Measurements from ENCODE around the gene ERN2.
A peak's percentile ranks its signal among the peaks of the same experiment; 100 is the strongest.

ERN2 gene

GRCh38 chr16:23694265-23694643 is 18.8 kb downstream of the ERN2 start:
- no peak overlapping the region for H3K4me3 ChIP-seq (ENCODE audit: low read length)
- no peak for TF ChIP-seq CTCF (conservative IDR thresholded peaks at IDR 0.05; ENCODE audit: low read length)
- DNase-seq (ENCODE audit: low read depth), result no peak

GRCh38 chr16:23692190-23692837 is 20.7 kb downstream of the ERN2 start:
- DNase-seq (ENCODE audit: low read depth), result no peak
- H3K4me3 ChIP-seq (ENCODE audit: low read length), result no peak overlapping the region
- TF ChIP-seq CTCF (conservative IDR thresholded peaks at IDR 0.05; ENCODE audit: low read length), result no peak

- peak; percentile 52 for DNase-seq (ENCODE audit: low read depth)
- no peak overlapping the region for H3K4me3 ChIP-seq (ENCODE audit: low read length)
- no peak for TF ChIP-seq CTCF (conservative IDR thresholded peaks at IDR 0.05; ENCODE audit: low read length)
Observed at GRCh38 chr16:23691483-23692189, 21.4 kb downstream of the ERN2 start.

GRCh38 chr16:23690771-23691482 is 22.1 kb downstream of the ERN2 start:
- no peak overlapping the region for H3K4me3 ChIP-seq (ENCODE audit: low read length)
- no peak for TF ChIP-seq CTCF (conservative IDR thresholded peaks at IDR 0.05; ENCODE audit: low read length)
- DNase-seq (ENCODE audit: low read depth), result no peak

- no peak for TF ChIP-seq CTCF (conservative IDR thresholded peaks at IDR 0.05; ENCODE audit: low read length)
Observed at GRCh38 chr16:23689442-23690187, 23.4 kb downstream of the ERN2 start.

GRCh38 chr16:23687034-23687808 is 25.8 kb downstream of the ERN2 start:
- no peak for DNase-seq (ENCODE audit: low read depth)
- no peak overlapping the region for H3K4me3 ChIP-seq (ENCODE audit: low read length)
- TF ChIP-seq CTCF (conservative IDR thresholded peaks at IDR 0.05; ENCODE audit: low read length), result no peak

More at GRCh38 chr16:23689442-23690187, 23.4 kb downstream of the ERN2 start:
- no peak for DNase-seq (ENCODE audit: low read depth)
- no peak overlapping the region for H3K4me3 ChIP-seq (ENCODE audit: low read length)
